Breast epithelium (tissue), 3 donors: ENCODE measurements around the gene ITGAE.

ENCODE experiments used
- POLR2A ChIP-seq: fragments of 450-650 bp; IDR thresholded peaks from one replicate; pipeline ENCODE4 v1.6.1; 2016; ENCODE audit warnings: antibody characterized with exemption, mild to moderate bottlenecking, moderate library complexity
- POLR2AphosphoS5 ChIP-seq, 3 donors: sonication (generic); formaldehyde crosslinking; IDR thresholded peaks; one replicate each; pipeline ENCODE4 v1.6.1; 2017; ENCODE audit warnings: antibody characterized with exemption in 3 of 3
- TF ChIP-seq, protein P1 (sequence below), 3 donors: fragments of 450-650 bp; IDR thresholded peaks; one replicate each; pipeline ENCODE4 v1.5.1; 2016 to 2017; ENCODE audit warnings: antibody characterized with exemption in 3 of 3, mild to moderate bottlenecking in 3 of 3, moderate library complexity in 3 of 3

DNA sequence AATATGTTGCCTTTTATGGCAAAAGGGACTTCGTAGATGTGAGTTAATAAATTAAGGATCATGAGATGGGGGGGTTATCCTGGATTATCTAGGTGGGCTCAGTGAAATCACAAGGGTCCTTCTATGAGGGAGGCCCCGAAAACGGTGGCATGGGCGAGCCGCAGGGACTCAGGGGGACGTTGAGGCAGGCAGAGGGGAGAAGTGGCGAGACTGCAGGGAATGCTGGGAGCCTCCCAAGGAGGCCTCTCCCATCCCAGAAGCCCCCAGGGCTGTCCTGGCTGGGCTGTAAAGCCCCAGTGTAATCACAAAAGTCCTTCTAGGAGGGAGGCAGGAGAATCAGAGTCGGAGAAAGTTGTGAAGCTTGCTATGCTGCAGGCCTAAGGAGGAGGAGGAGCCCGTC is 35.0 kb downstream of the ITGAE start:
- TF ChIP-seq, protein P1, sequence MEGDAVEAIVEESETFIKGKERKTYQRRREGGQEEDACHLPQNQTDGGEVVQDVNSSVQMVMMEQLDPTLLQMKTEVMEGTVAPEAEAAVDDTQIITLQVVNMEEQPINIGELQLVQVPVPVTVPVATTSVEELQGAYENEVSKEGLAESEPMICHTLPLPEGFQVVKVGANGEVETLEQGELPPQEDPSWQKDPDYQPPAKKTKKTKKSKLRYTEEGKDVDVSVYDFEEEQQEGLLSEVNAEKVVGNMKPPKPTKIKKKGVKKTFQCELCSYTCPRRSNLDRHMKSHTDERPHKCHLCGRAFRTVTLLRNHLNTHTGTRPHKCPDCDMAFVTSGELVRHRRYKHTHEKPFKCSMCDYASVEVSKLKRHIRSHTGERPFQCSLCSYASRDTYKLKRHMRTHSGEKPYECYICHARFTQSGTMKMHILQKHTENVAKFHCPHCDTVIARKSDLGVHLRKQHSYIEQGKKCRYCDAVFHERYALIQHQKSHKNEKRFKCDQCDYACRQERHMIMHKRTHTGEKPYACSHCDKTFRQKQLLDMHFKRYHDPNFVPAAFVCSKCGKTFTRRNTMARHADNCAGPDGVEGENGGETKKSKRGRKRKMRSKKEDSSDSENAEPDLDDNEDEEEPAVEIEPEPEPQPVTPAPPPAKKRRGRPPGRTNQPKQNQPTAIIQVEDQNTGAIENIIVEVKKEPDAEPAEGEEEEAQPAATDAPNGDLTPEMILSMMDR (IDR thresholded peaks at IDR 0.05), result no peak
- TF ChIP-seq POLR2A (no peak), POLR2AphosphoS5 (IDR thresholded peaks at IDR 0.05) (no peak)
